Left forelimb (tissue), 1 donor: ENCODE measurements around the gene RAD23A.

ENCODE experiments used
- DNase-seq: peaks from one replicate; pipeline ENCODE4 v3.0.0-alpha.2; 2018; ENCODE audit warnings: low spot score

The RAD23A gene

DNA sequence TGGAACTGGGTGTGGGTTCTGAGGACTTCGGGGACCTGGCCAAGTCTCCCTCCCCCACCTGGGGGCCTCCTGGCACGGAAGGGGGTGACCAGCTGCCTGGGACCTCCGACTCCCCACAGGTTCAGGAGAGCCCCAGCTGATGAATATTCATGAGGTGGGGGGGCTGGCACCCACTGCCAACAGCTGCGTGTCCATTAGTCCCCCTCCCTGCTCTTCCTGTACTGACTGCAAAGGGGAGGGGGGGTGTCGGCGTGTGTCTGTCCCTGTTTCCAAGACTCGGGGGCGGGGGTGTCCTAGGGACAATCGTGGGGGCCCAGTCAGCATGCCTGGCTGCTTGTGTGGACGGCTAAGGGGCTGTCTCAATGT lies 39.0 kb downstream of the RAD23A start:
- no peak for DNase-seq

DNA sequence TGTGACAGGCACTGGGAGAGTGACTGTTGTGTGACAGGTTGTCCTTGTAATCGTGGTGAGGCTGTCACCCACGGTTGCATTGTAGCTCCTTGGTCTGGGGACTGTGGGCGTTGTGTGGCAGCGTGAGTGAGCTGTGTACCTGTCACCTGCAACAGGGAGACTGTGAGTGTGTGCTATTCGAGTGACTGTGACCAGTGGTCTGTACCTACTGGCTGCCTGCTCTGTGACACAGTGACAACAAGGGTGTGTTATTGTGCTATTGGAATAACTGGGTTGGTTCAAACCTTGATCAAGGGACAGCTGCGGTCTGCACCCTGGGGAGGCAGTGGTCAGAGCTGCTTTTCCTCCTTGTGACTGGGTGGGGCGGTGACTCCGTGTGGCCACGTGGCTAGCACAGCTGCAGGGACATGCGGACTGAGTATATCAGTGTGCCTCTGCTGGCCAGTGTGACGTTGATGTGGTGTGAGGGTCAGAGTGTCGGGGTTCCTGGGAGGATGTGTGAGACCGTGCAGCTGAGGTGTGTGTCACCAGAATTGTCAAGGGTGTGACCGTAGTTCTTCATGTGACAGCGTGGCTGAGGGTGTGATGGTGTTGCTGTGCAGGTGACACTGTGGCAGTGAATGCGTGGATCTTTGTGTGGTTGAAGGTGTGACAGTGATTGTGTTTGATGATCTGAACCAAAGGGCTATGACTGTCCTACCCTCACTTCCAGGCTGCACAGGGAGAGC lies 39.6 kb downstream of the RAD23A start:
- no peak for DNase-seq

DNA sequence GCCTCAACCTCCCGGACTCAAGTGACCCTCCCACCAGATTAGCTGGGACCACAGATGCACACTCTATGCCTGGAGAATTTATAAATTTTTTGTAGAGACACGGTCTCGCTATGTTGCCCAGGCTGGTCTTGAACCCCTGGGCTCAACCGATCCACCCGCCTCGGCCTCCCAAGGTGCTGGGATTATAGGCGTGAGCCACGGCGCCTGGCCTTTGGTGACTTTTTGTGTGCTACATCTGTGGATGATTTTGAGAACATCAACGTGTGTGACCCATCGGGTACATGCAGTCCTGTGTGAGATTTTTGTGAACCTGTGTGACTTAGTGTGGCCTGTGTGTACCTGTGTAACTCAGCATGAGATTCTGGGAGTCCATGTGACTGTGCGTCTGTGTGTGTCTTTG lies 41.1 kb downstream of the RAD23A start:
- DNase-seq: no peak

DNA sequence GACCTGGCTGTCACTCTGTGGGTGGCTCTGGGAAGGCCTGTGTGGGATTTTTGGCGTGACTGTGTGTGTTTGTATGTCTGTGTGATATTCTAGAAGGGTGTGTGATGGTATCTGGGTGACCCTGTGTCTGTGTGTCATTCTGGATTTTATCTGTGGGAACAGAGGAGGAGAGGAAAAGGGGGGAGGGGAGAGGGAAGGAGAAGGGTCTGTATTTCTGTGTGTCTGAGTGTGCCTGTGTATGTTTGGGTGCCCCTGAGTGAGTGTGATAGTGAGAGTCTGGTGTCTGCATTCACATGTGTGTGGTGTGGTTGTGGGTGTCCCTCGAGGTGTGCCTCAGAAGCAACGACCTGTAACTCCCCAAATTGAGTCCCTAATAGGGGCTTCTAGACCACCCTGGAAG lies 41.5 kb downstream of the RAD23A start:
- DNase-seq: no peak

DNA sequence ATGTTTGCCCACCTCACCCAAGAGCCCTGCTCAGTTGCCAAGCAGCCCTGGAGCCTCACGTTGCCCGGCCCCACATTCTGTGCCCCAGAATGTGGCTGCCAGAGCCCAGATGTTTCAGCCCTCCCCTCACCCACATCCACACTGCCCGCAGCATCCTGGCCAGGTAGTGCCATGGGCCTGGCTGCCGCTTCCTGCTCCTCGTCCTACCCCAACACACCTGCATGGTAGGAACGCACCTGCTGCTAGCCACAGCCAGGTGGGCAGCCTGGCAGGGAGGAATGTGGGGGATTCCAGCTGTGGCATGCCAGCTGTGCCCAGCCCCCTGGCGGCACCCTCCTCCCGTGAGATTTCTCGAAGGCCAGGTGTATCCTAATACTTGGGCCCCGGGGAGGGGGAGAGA lies 42.1 kb downstream of the RAD23A start:
- no peak for DNase-seq

DNA sequence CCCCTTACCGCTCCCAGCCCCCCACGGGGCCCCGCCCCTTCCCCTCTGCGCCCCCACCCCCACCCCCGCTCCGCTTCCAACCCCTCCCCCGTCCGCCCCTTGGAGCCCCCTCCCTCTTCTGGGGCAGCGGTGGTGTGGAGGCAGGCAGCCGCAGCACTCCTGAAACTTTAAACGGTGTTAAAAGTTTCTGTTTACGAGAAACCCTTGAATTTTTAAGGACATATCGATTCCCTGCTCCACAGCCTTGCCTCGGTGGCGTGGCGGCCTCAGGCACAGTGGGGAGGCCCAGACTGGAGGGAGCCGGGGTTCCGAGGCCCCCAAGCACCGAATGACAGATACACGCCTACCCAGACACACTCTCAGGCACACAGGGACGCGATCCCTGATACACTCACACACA lies 44.8 kb downstream of the RAD23A start:
- DNase-seq: no peak

DNA sequence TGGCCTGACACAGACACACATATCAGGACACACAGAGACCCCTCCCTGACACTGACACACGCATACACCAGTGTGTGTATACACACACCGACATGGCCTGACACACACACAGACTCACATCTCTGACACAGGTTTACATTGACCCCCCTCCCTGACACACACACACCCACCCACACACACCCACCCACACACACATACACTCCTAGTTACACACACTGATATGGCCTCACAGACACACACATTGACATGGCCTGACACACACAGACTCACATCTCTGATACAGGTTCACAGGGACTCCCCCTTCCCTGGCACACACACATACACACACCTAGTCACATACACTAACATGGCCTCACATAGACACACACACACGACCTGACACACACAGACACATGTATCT lies 45.2 kb downstream of the RAD23A start:
- no peak for DNase-seq

DNA sequence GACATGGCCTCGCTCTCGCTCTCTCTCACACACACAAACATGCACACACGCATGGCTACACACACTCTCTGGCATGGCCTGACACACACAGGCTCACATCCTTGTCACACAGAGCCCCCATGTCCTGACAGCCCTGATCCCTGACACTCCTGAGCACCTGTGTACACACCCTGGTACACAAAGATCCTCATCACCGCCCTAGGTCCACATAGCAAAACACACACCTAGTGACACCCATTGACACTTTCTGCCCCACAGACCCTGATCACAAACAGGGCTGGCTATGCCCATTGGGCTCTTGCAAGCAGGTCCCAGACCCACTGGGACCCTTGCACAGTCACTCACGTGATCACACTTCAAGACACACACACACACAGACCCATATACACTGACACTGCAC lies 45.6 kb downstream of the RAD23A start:
- DNase-seq: no peak

DNA sequence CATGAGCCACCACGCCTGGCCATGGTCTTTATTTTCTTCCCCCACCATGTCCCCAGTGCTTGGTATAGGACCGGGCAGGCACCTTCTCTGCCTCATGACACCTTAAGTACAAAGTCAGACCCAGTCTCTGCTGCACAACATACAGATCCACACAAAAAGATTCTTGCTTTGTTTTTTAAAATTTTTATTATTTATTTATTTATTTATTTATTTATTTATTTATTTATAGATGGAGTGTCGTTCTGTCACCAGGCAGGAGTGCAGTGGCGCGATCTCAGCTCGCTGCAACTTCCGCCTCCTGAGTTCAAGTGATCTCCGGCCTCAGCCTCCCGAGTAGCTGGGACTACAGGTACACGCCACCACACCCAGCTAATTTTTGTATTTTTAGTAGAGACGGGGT lies 47.1 kb downstream of the RAD23A start:
- DNase-seq: no peak

DNA sequence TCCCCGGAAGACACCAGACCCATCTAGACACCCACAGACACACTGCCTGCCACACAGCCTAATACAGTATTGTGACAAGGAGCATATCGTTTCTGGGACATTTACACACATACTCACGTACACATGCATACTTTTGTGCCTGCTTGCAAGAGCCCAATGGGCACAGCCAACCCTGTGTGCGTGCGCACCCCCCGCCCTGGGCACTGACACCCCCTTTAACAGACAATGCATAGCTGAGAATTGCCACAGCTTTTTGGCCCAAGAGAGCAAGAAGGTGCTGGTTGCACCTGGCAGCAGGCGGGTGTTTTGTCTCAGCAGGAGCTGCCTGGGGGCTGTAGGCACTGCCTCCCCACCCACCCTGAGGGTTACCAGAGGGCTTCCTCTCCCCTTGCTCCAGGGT lies 47.9 kb downstream of the RAD23A start:
- DNase-seq: no peak

DNA sequence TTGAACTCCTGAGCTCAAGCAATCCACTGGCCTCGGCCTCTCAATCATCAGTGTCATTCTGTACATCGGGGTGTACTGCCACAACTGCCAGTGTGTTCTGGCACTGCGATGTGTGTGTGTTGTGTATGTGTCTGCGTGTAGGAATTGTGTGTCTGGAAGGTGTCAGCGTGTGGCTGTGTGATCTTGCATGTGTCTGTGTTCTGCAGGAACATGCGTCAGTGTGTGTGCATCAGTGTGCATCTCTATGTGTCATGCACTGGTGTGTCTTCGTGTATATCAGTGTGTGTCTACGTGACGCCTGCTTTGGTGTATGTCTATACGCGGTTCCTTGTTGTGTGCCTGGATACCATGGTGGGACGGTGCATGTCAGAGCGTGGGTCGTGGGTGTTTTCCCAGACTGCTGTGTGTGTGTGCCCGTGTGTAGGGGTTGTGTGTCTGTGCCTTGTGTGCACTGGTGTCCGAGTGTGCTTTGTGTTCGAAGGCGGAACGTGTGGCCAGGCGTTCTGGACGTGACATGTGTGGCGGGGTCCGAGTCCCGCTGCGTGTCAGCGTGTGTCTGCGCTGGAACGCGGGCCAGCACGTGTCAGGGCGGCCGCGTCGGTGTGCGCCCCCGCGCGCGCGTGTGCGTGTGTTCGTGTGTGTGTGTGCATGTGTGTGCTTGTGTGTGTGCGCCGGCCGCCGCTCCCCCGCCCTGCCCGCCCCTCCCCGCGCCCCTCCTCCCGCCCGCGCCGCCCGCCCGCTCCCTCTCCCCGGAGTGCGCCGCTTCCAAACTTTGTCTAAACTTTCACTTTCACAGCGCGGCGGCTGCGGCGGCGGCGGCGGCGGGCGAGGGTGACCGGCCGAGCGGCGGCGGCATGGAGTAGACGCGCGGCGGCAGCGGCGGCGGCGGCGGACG lies 49.3 kb downstream of the RAD23A start, which contains the start of gene NFIX:
Gene NFIX (plus strand): TSS at position 775 of the 895 bp plus-strand sequence. CDS start 363 bp downstream, outside the sequence.
- peak; percentile 88 for DNase-seq

DNA sequence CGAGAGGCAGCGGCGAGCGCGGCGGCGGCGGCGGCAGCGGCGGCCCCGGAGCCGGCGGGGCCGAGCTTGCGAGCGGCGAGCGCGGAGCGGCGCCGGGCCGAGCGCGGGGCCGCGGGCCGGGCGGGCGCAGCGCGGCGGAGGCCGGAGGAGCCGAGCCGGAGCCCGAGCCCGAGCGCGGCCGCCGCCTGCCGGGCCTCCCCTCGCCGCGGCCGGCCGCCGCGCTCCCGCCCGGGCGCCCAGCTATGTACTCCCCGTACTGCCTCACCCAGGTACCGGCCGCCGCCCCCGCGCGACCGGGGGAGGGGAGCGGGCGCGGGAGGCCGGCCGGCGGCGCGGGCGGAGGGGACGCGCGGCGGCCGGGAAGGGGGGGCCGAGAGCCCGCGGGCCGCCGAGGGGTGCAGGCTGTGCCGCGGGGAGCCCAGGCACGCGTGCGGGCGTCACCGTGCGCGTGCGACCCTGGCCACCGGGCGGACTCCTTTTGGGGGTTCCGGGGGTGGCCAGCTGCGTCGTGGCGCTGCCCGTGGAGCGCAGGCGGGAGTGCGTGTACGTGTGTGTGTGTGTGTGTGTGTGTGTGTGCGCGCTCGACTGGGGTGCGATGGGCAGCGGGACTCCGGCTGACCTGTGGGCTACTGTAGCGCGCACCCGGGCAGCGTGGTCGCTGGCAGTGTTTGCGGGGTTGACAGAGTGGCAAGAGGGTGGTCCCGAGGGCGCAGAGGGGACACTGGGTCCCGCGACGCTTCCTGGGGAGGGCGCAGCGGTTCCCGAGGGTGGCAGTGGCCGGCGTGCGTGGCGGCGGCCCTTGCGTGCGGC lies 50.1 kb downstream of the RAD23A start:
- DNase-seq: no peak

DNA sequence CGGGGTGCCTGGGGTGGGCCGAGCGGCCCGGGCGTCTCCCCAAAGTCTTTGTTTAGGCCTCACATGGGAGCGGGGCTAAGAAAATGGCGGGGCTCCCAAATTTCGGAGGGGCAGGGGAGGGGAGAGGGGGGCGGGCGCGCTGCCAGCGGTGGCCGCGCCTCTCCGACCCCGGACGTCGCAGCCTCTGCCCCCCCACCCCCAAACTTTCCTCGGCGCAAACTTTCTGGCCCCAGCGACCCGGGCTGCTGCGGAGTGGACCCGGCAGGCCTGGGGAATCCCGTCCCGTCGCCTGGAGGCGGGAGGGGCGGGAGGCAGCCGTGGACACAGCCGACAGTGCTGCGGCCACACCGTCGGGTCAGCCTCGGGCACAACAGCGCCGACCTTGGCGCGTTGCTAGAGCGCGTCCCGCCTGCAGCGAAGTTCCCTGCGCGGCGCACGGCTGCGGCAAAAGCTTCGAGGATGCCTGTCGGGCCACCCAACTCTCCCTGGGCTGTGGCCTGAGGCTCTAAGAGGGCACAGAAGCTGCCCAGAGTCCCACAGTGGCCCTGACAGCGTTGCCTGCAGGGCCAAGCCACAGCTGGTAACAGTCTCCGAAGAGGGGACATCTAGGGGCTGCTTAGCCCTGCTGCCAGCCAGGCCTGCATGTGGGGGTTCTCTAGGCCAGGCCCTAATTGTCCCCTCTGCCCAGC lies 50.9 kb downstream of the RAD23A start:
- no peak for DNase-seq

DNA sequence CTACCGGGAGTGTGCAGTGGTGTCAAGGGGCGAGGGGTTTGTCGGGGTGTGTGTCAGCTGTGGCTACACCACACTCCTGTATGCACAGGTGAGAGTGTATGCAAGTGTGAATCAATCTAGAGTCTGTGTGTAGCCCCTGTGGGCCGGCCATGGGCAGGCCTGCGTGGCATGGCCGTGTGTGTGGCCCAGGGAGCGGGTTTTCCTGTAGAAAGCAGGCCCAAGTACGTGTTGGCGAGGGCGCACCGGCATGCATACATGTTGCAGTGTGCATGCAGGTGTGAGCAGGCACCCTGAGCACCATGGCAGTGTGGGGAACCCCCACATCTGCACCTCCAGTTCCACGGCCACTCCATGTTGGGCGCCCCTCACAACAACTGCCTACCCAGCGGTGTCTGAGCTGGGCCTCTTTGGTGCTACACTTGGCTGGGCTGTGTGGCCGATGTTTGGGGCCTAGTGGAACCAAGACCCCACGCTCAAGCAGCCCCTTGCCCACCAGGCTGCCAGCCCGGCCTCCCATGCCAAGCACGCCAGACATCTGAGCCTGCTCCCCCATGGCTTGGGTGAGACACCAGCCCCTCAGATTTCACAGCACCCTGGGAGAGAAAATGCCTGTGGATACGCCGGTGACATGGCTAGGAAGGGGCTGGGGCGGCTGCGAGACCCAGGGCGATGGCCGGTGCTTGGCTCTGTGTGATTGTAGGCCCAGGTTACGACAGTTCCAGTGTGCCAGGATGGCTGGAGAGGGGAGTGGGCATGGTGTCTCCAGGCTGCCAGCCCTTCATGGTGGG lies 51.7 kb downstream of the RAD23A start:
- DNase-seq: no peak

DNA sequence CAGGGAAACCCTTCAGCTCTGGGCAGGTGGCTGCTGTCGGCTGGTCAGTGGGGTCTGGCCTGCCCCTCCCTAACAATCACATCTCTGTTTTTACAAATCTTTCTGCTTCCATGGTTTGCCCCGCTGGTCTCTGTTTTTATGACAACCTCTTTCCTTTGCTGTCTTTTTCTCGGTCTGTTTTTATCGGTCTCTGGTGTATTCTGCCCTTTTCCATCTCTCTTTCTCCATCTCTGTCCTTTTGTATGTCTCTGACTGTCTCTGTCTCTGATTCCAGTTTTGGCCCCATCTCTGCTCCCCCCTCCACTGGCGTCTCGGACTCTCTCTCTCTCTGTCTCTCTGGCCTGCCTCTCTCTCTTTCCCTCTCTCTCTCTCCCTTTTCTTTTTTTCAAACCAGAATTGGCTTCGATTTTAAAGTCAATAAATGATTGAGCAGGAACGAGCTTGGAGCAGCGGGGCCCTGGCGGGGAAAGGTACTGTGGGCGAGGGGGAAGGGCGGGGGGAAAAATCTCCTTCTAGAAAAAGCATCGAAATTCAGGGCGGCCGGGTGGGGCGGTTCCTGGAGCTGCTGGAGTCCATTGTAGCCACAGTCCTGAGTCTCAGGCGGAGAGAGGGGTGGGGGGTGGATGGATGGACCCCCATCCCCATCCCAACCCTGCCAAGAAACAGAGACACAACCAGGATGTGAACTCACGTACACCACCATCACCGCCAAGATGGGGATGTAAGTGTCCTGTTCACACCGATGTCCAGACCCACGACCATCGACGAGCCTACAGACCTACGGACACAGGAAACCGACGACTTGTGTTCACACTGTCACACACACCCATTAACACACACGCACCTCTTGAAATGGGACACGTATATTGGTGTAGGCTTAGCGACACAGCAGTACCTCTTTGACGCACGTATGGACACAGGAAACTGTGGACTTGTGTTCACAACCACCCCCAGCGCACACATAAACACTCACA lies 52.6 kb downstream of the RAD23A start:
- DNase-seq: no peak

DNA sequence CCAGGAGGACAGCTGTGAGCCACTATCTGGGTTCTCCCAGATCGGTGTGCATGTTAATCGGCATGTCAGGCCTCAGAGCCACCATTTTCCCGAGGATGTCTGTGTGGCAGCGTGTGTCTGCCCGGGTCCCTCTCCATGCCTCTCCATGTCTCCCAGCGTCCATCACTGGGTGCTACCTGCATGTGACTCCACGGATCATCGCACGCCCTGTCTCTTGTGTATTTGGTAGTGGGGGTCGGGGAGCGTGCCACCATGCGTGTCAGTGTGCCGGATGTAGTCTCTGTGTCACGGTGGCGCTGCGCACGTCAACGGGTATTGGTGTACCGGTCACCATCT lies 55.5 kb downstream of the RAD23A start:
- no peak for DNase-seq

DNA sequence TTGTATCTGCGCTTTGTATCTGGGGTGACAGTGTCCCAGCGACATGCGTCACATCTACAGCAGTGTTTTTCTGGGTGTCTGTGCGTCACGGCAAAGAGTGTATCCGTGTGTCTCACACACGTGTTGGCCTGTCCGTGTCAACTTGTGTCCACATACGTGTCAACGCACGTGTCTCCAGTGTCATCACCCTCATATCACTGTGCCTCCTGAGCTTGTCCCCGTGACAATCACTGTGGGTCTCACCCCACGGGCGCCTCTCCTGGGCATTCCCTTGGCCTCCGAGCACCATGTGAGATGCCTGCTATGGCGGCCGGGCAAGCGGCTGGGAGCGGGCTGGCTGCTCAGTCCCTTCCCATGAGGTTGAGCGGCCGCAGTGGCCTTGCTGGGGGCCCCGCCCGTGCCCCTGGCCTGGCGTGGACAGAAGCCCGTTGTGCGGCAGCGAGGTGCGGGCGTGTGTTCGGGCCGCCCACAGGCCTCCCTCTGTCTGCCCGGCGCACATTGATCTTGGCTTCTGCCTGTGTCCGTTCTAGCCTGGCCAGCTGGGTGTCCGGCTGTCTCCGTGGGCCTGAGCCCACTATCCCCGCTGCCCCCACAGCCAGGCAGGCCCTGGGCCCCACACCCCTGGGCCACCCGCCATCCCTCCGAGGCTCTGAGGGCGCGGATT lies 56.0 kb downstream of the RAD23A start:
- DNase-seq: no peak

DNA sequence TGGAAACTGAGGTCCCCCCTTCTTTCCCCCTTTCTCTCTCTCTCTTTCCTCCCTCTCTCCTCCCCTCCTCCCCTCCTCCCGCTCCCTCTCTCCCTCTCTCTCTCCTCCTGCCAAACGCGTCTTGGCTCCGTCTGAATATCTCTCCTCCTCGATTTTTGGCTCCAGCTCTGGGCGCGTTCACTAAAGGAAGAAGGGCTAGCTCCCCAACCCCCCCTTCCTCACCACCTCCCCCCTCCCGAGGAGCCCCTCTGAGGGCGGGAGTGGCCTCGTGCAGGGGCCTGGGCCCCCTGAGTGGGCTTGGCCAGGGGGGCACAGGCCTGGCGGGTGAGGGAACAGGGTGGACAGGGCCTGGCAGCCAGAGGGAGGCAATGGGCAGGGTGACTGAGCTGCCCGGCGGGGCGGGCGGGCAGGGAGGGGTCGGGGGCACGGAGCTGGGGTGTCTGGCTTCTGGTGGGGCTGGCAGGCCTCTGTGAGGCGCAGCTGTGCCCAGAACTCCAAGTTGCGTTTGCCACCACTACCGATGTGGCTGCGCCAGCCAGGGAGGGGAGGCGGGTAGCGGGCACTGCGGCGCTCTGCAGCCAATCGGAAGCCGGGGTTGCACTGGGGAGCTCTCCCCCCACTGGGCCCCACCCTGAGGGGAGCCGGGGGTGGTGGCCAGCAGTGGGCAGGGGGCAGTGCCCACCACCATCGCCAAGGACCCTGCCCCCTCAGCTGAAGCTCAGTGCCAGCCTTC lies 56.7 kb downstream of the RAD23A start:
- peak; percentile 90 for DNase-seq

DNA sequence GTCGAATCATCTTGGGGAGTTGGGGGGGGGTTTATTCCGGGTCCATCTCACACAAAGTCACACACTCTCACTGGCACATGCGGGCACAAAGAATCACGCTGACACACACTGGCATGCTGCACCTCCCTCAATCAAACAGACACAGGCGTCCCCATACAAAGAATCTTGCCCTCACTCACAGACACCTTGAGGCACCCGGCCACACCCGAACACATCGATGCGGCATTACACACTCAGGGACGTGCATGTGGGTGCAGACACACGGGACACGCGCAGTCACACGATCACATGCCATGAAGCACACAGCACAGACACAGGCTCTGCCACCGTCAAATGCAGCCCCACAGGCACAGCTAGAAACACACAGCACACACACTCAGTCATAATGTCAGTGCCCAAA lies 57.4 kb downstream of the RAD23A start:
- no peak for DNase-seq
